ENCODE measurements around the gene GRB10.
A peak's percentile ranks its signal among the peaks of the same experiment; 100 is the strongest.
"Not testable (repeated sequence)": the region's sequence is repeated elsewhere in the genome, so short reads cannot be mapped to it uniquely, and the experiment has no call there.

GRB10 gene

GRCh38 chr7:50754684-50755083 is 28.0 kb downstream of the GRB10 start:
- Mint-ChIP-seq H3K27me3 (peaks cover 5% of the 10 kb centered on the region), H3K4me3 (no peak overlapping the region), H3K36me3 (no peaks in the 10 kb centered on the region), H3K9me3 (no peaks in the 10 kb centered on the region), H3K27ac (no peak overlapping the region), H3K4me1 (no peaks in the 10 kb centered on the region)
- ATAC-seq (ENCODE audit: low read depth), result no peak
- no peak for DNase-seq (ENCODE audit: low spot score in 2 of 2)

GRCh38 chr7:50754241-50754640 is 28.5 kb downstream of the GRB10 start:
- H3K4me3 Mint-ChIP-seq, result no peak overlapping the region
- H3K36me3 Mint-ChIP-seq, result no peaks in the 10 kb centered on the region
- DNase-seq (ENCODE audit: low spot score in 2 of 2), result no peak
- no peak for ATAC-seq (ENCODE audit: low read depth)
- H3K4me1 Mint-ChIP-seq, result no peaks in the 10 kb centered on the region
- peaks cover 5% of the 10 kb centered on the region for H3K27me3 Mint-ChIP-seq
- H3K9me3 Mint-ChIP-seq, result no peaks in the 10 kb centered on the region
- H3K27ac Mint-ChIP-seq, result no peak overlapping the region

DNA sequence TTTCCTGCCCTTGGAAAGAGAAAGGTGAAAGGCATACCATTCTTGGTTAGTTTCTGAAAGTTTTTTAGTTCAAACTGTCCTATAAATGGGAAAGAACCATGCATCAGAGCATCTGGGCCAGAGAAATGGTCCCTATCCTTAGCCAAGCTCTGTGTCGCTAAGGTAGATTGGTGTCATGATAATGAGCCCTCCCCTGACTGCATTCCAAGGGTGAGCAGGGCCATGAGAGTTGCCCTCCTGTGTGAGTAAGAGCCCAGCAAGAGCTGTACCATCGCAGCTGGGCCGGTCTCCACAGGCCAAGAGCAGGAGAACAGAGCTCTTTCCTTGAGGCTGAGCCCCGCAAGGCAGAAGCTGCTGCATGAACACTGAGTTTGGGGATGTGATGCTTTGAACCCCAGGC is 30.3 kb downstream of the GRB10 start:
- Mint-ChIP-seq H3K36me3 (no peaks in the 10 kb centered on the region), H3K27ac (no peak overlapping the region), H3K27me3 (peaks cover 11% of the 10 kb centered on the region), H3K4me1 (no peaks in the 10 kb centered on the region), H3K9me3 (no peaks in the 10 kb centered on the region), H3K4me3 (no peak overlapping the region)
- ATAC-seq (ENCODE audit: low read depth), result no peak
- DNase-seq (ENCODE audit: low spot score in 2 of 2), result no peak

- no peak overlapping the region for H3K4me3 Mint-ChIP-seq
- H3K4me1 Mint-ChIP-seq, result no peaks in the 10 kb centered on the region
- no peak overlapping the region for H3K27ac Mint-ChIP-seq
- no peaks in the 10 kb centered on the region for H3K9me3 Mint-ChIP-seq
- no peak for DNase-seq (ENCODE audit: low spot score in 2 of 2)
- peaks cover 16% of the 10 kb centered on the region for H3K27me3 Mint-ChIP-seq
- no peaks in the 10 kb centered on the region for H3K36me3 Mint-ChIP-seq
- ATAC-seq (ENCODE audit: low read depth), result no peak
Observed at GRCh38 chr7:50751146-50751545, 31.6 kb downstream of the GRB10 start.

GRCh38 chr7:50749896-50750295 is 32.8 kb downstream of the GRB10 start:
- Mint-ChIP-seq H3K9me3 (no peaks in the 10 kb centered on the region), H3K4me1 (no peaks in the 10 kb centered on the region), H3K27ac (no peak overlapping the region), H3K27me3 (peaks cover 16% of the 10 kb centered on the region), H3K4me3 (no peak overlapping the region), H3K36me3 (no peaks in the 10 kb centered on the region)
- ATAC-seq (ENCODE audit: low read depth), result no peak
- no peak for DNase-seq (ENCODE audit: low spot score in 2 of 2)

GRCh38 chr7:50748472-50748871 is 34.2 kb downstream of the GRB10 start:
- ATAC-seq (ENCODE audit: low read depth) (no peak), DNase-seq (ENCODE audit: low spot score in 2 of 2) (no peak)
- H3K4me3 Mint-ChIP-seq, result no peak overlapping the region
- peaks cover 16% of the 10 kb centered on the region for H3K27me3 Mint-ChIP-seq
- no peaks in the 10 kb centered on the region for H3K4me1 Mint-ChIP-seq
- no peaks in the 10 kb centered on the region for H3K9me3 Mint-ChIP-seq
- no peaks in the 10 kb centered on the region for H3K36me3 Mint-ChIP-seq
- H3K27ac Mint-ChIP-seq, result no peak overlapping the region

- Mint-ChIP-seq H3K36me3 (no peaks in the 10 kb centered on the region), H3K4me1 (no peaks in the 10 kb centered on the region), H3K4me3 (no peak overlapping the region), H3K27me3 (peaks cover 15% of the 10 kb centered on the region), H3K9me3 (no peaks in the 10 kb centered on the region), H3K27ac (no peak overlapping the region)
- DNase-seq (ENCODE audit: low spot score in 2 of 2) (no peak), ATAC-seq (ENCODE audit: low read depth) (no peak)
Observed at GRCh38 chr7:50745835-50746234, 36.9 kb downstream of the GRB10 start.

- Mint-ChIP-seq H3K4me3 (no peak overlapping the region), H3K4me1 (no peaks in the 10 kb centered on the region), H3K36me3 (no peaks in the 10 kb centered on the region), H3K27ac (no peak overlapping the region), H3K9me3 (no peaks in the 10 kb centered on the region), H3K27me3 (peaks cover 14% of the 10 kb centered on the region)
- DNase-seq (ENCODE audit: low spot score in 2 of 2) (no peak), ATAC-seq (ENCODE audit: low read depth) (no peak)
Observed at GRCh38 chr7:50745336-50745735, 37.4 kb downstream of the GRB10 start.

DNA sequence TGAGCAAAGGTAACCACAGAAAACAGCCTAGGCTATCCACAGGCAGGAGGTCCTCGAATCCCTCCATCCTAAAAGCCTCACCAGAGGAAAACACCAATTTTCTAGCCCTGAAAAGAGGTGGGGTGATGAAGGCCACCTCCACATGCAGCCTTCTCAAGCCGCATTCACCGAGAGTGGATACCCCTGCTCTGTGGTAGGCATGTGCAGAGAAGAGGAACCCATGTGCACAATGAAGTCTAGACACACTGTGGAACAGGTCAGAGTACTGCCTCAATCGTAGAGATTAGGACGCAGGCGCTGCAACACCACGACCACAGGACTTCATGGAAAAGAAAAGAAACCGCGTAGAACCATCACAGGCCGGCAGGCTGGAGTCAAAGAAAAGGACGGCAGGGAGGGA is 38.8 kb downstream of the GRB10 start:
- Mint-ChIP-seq H3K9me3 (no peaks in the 10 kb centered on the region), H3K27ac (no peak overlapping the region), H3K4me3 (no peak overlapping the region), H3K27me3 (peaks cover 18% of the 10 kb centered on the region), H3K36me3 (no peaks in the 10 kb centered on the region), H3K4me1 (peaks cover 6% of the 10 kb centered on the region)
- no peak for DNase-seq (ENCODE audit: low spot score in 2 of 2)
- ATAC-seq (ENCODE audit: low read depth), result no peak

GRCh38 chr7:50743016-50743415 is 39.7 kb downstream of the GRB10 start:
- Mint-ChIP-seq H3K27ac (no peak overlapping the region), H3K9me3 (no peaks in the 10 kb centered on the region), H3K27me3 (peaks cover 14% of the 10 kb centered on the region), H3K36me3 (no peaks in the 10 kb centered on the region), H3K4me1 (peaks cover 6% of the 10 kb centered on the region), H3K4me3 (no peak overlapping the region)
- DNase-seq (ENCODE audit: low spot score in 2 of 2) (no peak), ATAC-seq (ENCODE audit: low read depth) (no peak)

DNA sequence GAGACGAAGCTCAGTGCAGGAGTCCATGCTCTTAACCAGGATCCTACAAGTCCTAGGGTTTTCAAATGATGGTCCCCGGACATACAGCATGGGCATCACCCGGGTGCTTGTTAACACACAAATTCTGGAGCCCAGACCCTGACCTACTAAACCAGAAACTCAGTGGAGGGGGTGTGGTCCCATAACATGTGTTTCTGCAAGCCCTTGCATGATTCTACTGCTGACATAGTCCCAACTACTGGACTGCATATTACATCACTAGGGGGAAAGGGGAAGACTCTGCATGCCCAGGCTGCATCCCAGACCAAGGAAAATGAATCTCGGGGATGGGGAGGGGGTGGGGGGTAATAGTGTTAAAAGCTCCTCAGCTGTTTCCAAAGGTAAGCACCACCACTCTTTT is 40.3 kb downstream of the GRB10 start:
- peaks cover 2% of the 10 kb centered on the region for H3K9me3 Mint-ChIP-seq
- H3K4me3 Mint-ChIP-seq, result no peak overlapping the region
- peaks cover 11% of the 10 kb centered on the region for H3K27me3 Mint-ChIP-seq
- ATAC-seq (ENCODE audit: low read depth) (no peak), DNase-seq (ENCODE audit: low spot score in 2 of 2) (no peak)
- H3K4me1 Mint-ChIP-seq, result peaks cover 6% of the 10 kb centered on the region
- H3K36me3 Mint-ChIP-seq, result no peaks in the 10 kb centered on the region
- H3K27ac Mint-ChIP-seq, result no peak overlapping the region

- ATAC-seq (ENCODE audit: low read depth) (peak; percentile 94), DNase-seq (ENCODE audit: low spot score in 2 of 2) (no peak)
- no peak overlapping the region for H3K27ac Mint-ChIP-seq
- H3K9me3 Mint-ChIP-seq, result peaks cover 2% of the 10 kb centered on the region
- no peaks in the 10 kb centered on the region for H3K36me3 Mint-ChIP-seq
- peaks cover 7% of the 10 kb centered on the region for H3K27me3 Mint-ChIP-seq
- no peak overlapping the region for H3K4me3 Mint-ChIP-seq
- H3K4me1 Mint-ChIP-seq, result peaks cover 6% of the 10 kb centered on the region
Observed at GRCh38 chr7:50739744-50740435, 42.8 kb downstream of the GRB10 start.

- no peak overlapping the region for H3K27ac Mint-ChIP-seq
- ATAC-seq (ENCODE audit: low read depth), result no peak
- peaks cover 2% of the 10 kb centered on the region for H3K9me3 Mint-ChIP-seq
- no peaks in the 10 kb centered on the region for H3K36me3 Mint-ChIP-seq
- H3K4me1 Mint-ChIP-seq, result peaks cover 6% of the 10 kb centered on the region
- H3K4me3 Mint-ChIP-seq, result no peak overlapping the region
- peaks cover 10% of the 10 kb centered on the region for H3K27me3 Mint-ChIP-seq
- no peak for DNase-seq (ENCODE audit: low spot score in 2 of 2)
Observed at GRCh38 chr7:50738932-50739331, 43.8 kb downstream of the GRB10 start.

GRCh38 chr7:50735836-50736235 is 46.9 kb downstream of the GRB10 start:
- DNase-seq (ENCODE audit: low spot score in 2 of 2); H3K4me3 Mint-ChIP-seq; H3K4me1 Mint-ChIP-seq; ATAC-seq (ENCODE audit: low read depth); H3K9me3 Mint-ChIP-seq; H3K27ac Mint-ChIP-seq; H3K27me3 Mint-ChIP-seq; H3K36me3 Mint-ChIP-seq: not testable (repeated sequence)

GRCh38 chr7:50735333-50735732 is 47.4 kb downstream of the GRB10 start:
- Mint-ChIP-seq H3K27me3 (peaks cover 10% of the 10 kb centered on the region), H3K9me3 (peaks cover 2% of the 10 kb centered on the region), H3K36me3 (no peaks in the 10 kb centered on the region), H3K27ac (no peak overlapping the region), H3K4me3 (no peak overlapping the region), H3K4me1 (peaks cover 6% of the 10 kb centered on the region)
- ATAC-seq (ENCODE audit: low read depth) (no peak), DNase-seq (ENCODE audit: low spot score in 2 of 2) (no peak)
